Ammon's horn (tissue), 1 donor: ENCODE measurements around the gene ECEL1.
"Not testable (repeated sequence)": the region's sequence is repeated elsewhere in the genome, so short reads cannot be mapped to it uniquely, and the experiment has no call there.

ENCODE experiments used
- DNase-seq: peaks from one replicate; pipeline ENCODE4 v3.0.0-alpha.2; 2016; ENCODE audit warnings: low spot score

Gene ECEL1

GRCh38 chr2:232458661-232459418, 28.8 kb downstream of the ECEL1 start:
- DNase-seq, result no peak

GRCh38 chr2:232458051-232458660, 29.5 kb downstream of the ECEL1 start:
- DNase-seq, result no peak

GRCh38 chr2:232457121-232458011, 30.3 kb downstream of the ECEL1 start:
- no peak for DNase-seq

DNA sequence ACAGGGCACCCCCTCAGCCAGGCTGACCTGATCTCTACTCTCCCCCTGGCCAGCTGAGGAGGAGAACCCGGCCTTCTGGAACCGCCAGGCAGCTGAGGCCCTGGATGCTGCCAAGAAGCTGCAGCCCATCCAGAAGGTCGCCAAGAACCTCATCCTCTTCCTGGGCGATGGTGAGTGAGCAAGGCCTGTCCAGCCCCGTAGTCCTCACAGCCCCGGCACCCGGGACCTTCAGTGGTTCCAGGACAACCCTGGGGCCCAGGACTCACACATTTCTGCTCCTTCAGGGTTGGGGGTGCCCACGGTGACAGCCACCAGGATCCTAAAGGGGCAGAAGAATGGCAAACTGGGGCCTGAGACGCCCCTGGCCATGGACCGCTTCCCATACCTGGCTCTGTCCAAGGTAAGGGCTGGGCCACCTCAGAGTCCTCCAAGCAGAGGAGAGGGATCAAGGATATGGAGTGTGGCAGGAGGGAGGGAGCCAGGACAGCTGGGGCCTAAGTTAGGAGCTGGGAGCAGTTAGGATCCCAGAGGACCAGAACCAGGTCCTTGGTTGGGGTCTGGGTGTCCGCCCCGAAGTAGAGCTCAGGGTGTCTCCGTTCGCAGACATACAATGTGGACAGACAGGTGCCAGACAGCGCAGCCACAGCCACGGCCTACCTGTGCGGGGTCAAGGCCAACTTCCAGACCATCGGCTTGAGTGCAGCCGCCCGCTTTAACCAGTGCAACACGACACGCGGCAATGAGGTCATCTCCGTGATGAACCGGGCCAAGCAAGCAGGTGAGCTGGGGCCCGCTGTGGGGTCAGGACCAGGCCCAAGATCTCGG, 31.1 kb downstream of the ECEL1 start:
- no peak for DNase-seq

DNA sequence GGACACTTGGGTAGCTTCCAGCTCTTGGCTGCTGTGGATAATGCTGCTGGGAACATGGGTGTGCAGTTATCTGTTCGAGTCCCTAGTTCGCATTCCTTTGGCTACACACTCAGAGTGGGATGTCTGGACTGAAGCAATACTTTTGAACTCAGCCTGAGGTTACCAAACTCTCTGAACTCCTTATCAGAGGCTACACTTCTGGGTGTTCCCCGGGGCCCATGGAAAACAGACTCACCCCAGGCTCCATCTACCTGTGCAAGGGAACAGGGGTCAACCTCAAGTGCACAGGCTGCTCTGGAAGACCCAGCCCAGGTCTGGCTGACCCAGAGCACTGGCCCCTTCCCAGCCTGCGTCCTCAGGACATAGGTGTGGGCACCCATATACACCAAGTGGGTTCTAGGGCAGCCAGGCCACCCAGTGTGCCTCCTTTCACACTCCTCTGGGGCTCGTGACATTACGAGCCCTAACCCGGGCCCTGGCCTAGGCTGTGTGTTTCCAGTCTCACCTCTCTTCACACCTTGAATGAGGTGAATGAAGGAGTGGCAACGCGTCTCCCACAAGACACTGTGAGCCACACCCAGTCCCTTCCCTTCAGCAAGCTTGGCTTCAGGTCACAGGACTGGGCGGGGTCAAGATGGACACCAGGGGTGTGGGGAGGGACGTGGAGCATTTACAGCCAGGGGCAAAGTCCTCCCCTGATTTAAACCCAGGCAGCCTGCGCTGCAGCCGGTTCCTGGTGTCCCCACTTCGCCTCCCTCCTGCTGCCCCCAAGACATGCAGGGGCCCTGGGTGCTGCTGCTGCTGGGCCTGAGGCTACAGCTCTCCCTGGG, 32.0 kb downstream of the ECEL1 start, which contains the start of gene ALPI:
ALPI (plus strand) TSS at position 728 of the 830 bp plus-strand sequence; CDS start at position 775, 47 bp downstream.
- no peak for DNase-seq

DNA sequence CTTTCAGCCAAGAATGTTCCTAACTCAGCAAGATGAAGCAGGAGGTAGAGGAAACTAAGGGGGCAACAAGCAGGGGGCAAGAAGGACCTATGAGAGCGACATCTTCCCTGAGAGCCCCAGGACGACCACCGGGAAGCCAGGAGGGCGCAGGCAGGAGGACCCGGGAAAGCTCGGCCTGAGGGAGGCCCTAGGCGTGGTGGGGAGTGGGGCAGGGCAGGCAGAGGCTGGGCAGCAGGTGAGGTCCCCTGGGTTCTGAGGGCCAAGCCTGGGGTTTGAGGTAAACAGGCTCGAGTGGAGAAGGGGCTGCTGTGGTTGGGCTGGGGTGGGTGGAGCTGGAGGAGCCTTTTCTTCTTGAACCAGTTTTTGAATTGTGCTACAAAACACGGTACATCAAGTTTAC, 33.0 kb downstream of the ECEL1 start:
- DNase-seq, result no peak

GRCh38 chr2:232451645-232452044, 36.0 kb downstream of the ECEL1 start:
- not testable (repeated sequence) for DNase-seq

- no peak for DNase-seq
Observed at GRCh38 chr2:232449964-232450363, 37.7 kb downstream of the ECEL1 start.

GRCh38 chr2:232448304-232448690, 39.3 kb downstream of the ECEL1 start:
- no peak for DNase-seq

DNA sequence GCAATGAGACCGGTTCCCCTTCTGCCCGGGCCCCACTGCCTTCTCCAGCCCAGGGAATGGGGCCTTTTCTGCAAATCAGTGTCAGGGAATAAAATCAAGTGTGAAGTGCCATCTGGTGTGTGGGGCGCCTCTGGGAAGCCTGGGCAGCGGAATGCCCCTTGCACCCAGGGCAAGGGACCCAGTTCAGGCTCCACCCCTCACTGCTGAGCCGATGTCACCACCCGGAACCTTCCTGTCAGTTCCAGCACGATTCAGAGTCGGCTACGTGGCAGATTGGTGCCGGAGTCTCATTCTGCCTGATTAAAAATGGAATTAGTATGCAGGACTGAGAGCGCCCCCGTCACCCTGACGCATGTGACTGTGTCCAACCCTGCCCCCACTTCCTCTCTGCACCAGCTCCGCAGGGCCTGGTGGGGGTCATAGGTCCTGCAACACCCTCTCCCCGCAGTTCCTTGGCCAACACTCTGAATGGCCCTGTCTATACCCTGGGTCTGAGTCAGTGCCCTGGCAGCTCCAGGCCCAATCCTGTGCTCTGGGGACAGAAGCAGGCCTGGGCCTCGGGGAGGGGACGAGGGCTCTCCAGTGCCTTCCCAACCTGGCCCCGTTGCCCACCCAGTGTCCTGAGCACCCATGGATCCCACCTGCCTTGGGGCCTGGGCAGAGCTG, 39.9 kb downstream of the ECEL1 start:
- peak; percentile 37 for DNase-seq

DNA sequence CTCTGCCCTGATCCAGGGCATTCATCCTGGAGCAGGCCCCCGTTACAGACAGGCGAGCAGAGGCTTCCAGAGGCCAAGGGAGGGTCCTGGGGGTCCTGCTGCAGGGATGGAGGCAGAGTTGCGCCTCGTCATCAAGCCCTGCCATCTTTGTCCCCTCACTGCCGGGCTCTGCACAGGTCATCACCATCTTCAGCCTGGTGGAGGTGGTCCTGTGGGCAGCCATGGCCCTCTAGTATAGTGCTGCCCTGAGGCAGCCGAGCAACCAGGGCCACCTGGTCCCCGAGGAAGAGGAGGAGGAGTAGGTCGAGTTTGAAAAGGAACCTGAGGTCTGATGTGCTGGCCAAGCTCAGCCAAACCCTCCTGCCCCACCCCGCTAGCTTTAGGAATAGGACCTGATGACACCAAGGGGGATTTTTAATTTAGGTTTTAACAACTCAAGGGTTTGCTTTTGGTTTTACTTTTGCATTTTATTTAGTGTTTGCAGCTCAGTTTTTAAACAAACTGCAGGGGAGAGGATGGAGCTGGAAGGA, 40.5 kb downstream of the ECEL1 start:
- no peak for DNase-seq

DNA sequence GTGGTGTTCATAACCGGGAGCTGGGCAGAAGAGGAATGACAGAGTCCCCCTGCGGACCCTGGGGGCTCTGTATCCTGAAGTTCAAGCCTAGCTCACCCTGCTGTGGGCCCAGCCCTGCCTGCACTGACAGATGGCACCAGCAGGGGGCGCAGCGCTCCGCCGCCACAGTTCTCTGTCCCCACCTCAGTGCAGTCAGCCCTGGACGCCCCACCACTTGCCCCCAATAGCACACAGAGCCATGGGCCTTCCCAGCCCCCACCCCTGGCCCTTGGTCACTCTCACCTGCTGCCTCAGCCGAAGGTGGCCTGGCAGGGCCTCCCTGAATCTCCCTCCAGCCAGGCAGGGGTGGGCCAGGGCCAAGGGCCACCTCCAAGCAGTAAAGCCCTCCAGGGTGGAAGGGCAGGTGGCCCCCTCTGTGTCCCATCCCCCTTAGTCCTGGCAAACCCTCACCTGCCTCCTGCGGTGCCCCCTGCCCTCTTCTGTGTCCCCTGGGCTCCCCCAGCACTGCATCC, 41.3 kb downstream of the ECEL1 start:
- not testable (repeated sequence) for DNase-seq

DNA sequence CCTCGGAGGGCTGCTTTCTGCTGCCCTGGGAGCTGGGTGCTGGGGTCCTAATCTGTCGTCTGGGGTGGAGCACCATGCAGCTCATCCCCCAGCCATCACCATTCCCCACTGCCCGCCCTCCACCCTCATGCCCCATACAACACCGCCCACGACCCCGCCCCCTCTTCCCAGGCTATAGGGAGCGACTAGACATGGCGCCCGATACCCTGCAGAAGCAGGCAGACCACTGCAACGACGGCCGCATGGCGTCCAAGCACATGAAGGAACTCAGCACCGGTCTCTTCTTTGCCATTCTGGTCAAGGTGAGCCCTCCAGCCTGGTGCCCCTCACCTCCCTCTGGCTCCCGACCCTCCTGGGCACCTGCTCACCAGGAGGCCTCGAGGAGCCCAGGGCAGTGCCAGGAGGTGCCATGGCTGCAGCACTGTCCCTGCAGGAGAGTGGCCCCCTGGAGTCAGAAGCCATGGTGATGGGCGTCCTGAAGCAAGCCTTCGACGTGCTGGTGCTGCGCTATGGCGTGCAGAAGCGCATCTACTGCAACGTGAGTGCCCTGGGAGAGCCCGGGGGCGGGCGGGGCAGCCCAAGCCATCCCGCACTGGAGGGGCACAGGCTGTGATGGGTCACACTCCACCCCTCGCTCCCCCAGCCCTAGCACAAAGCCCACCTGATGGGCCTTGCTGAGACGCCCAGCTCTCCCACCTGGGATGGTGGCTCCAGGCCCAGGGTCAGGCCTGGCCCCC, 42.3 kb downstream of the ECEL1 start:
- DNase-seq, result not testable (repeated sequence)

DNA sequence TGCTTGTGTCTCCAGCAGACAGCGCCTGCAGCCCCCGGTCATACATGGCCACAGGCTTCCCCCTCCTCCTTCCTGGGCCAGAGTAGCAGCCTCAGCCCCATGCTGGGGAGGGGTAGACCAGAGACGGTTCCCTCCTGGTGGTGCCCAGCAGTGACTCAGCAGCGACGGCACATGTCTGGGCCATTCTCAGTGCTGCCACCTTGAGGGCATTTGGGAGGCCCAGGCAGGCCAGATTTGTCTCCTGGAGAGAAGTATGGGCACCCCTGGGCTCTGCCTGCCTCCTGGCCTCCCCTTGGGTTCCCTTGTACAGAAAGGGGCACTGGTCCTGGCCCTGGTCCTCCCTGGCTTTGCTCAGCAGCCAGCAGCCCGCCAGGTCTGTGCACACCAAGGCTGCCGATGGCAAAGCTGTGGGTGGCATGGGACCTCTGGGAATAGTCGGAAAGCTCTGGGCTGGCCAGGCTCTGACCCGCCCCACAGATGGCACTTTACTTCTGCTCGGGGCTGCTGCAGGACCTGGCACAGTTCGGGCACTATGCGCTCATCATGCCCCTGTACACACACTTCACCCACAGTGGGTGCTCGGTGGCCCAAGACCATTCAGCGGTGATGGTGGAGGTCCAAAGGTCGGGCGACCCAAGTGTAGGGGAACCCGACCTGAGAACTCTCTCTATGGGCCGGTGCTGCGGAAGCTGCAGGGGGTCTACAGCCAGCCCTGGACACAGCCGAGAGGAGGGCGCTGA, 43.1 kb downstream of the ECEL1 start:
- no peak for DNase-seq

GRCh38 chr2:232443669-232444408, 43.8 kb downstream of the ECEL1 start:
- not testable (repeated sequence) for DNase-seq

DNA sequence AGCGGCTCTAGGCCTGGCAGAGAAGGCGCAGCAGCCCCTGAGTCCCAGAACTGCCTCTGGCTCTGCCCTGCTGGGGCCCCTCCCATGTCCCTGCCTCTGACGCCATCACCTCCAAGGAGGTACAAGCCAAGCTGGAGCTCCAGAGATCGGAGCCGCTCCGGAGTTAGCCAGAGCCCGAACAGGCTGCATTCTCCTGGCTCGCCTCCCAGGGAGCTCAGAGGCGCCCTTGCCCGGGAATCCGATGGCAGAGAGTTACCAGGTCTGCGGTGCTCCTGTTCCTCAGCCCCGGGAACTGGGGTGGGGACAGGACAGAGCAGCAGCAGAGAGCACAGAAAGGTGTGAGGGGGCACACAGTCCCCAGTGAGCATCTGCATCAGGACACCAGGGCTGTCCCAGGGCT, 44.6 kb downstream of the ECEL1 start:
- DNase-seq, result not testable (repeated sequence)

DNA sequence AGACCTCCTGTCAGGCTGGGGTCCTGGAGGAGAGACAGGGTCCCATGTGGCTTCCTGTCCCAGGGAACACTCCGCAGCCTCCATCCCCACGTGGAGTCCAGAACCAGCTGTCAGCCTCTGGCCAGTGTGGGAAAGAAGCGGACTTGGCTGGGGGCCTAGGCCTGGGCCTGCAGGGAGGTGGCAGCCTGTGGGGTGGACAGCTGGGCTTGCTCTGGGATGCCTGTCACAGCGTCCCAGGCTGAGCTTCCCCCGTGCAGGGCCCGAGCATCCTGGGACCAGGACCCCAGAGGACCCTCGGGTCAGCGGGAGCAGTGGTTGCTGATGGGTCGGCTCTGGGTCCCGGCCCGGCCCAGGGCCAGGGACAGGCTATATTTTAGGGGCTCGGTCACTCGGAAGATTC, 45.2 kb downstream of the ECEL1 start:
- DNase-seq, result not testable (repeated sequence)

DNA sequence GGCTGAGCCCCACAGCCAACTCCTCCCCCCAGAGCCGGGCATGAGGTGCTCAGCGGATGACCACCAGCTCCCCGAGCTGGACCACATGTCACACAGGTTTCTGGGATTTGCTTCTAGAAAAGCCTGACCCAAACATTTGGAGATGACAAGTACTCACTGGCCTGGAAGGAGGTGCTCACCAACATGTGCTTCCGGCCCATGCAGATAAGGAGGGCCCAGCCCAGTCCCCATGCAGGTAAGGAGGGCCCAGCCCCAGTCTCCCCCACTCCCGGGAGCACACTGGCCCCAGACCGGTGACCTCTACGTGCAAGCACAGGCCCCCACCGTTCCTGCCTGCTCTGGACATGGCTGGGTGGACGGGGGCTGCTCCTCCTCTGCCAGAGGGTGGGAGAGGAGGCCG, 45.7 kb downstream of the ECEL1 start:
- DNase-seq, result not testable (repeated sequence)
